Hematopoietic multipotent progenitor cell treated with erythropoietin and hydrocortisone succinate and interleukin-3 and kit ligand, for 6 days (in vitro differentiated cells): Measurements from ENCODE around the gene POMGNT1.

Experiments
- DNase-seq: peaks from one replicate; pipeline ENCODE4 v3.0.0-alpha.2; 2015

Gene POMGNT1

DNA sequence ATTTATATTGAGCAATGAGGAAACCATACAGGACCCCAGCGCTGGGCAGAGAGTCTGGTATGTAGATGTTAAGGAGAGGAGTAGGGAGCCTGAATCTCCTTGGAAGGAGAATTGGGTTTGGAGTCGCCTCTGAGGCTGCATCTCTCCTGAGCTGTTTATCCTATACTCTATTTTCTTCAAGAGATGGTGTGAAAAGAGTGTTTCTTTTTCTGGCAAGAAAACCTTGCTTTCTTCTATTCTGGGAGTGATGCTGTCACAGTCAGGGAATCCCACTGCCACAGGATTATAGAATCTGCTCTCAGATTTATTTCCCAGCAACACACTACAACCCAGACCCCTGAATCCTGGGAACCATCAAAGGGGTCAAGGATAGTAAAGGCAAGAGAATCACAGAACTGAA, 8.2 kb upstream of the POMGNT1 start:
- no peak for DNase-seq

DNA sequence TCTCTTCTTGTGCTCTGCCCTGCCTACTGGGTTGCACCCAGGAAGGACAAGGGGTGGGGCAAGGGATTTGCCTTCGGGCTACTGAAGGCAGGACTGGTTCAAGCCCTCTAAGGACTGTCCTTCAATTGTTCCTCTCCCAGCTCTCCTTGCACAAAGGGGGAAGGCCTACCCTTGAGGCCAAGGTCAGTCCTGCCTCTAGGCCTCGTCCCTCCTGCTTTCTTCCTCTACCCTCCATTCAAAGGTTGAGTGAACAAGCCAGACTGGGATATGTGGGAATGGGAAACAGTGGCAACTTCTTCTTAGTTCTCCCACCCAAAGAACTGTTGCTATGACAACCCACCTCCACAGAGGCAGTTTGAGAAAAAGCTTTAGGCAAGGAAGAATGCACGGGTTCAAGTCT, 7.6 kb upstream of the POMGNT1 start:
- no peak for DNase-seq

DNA sequence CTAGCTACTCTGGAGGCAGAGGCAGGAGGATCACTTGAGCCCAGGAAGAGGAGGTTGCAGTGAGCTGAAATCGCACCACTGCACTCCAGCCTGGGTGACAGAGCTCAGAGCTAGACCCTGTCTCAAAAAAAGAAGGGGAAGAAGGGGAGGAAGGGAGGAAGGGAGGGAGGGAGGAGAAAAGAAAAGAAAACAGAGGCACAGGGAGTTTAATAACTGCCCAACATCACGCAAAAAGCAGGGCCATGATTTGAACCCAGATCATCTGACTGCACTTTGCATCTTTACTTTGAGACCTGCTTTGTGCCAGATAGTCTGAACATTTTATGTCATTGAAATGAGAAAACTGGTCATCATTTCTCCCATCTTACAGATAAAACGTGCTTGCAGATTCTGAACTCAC, 6.9 kb upstream of the POMGNT1 start:
- DNase-seq: no peak

DNA sequence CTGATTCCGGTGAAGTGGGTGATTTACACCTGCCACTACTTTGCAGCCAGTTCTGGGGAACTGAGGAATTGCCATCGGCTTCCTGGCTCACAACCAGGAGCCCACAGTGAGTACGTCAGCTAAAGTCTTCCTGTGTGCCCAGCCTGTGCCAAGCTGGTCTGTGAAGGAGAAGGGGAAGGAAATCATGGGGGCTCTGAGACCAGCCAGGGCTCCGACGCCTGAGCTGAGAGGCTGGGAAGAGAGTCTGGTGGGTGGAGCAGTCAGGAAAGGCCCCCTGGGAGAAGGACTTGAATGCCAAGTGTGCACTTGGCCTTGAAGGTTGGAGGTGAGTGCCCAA, 6.1 kb upstream of the POMGNT1 start:
- no peak for DNase-seq

DNA sequence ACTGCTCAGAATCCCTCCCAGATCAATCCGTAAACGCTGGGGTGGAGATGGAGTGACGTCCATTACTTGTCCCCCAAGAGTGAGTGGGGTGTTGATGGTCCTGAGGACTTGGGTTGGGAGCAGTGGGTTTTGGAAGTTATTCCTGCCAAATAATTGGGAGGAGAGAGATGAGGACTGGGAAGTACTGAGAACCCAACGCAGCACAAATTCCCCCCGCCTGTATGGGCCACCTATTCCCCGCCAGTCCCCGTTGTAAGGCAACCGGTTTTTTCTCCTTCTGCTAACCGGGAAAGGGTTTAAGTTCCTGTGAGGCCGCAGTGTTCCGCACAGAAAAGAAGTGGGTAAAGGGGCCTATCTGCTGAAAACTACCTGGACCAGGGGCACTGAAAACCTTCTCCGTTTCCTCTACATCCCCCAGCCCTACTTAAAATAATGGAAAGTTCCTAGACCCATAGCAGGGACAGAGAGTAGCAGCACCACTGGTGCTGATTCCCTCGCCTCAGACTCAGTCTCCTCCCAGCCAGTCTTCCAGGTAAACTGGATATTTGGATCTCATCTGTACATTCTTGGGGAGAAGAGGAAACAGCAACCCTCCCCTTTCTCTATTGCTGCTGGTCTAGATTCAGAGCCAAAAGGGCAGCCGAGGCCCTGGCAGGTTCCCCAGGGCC, 5.6 kb upstream of the POMGNT1 start:
- no peak for DNase-seq

DNA sequence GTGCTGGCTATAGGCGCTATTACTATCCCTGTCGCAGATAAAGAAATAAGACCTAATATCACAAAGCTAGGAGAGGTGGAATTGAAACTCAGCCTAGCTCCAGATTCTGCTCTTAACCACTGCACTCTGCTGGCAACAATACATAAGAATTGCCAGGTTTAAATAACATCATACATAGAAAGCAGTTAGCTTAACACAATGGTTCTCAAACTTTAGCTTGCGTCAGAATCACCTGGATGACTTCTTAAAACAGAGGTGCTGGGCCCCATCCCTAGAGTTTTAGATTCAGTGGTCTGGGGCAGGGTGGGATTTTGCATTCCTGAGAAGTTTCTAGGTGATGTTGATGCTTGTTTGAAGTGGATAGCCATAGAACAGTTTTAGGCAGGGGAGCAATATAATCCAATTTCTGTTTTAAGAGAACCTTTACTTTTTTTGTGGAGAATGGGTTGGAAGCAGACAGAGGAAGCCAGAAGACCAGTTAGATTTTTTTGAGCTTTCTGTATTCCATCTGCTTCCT, 1.1 kb upstream of the POMGNT1 start:
- DNase-seq: peak; percentile 35

DNA sequence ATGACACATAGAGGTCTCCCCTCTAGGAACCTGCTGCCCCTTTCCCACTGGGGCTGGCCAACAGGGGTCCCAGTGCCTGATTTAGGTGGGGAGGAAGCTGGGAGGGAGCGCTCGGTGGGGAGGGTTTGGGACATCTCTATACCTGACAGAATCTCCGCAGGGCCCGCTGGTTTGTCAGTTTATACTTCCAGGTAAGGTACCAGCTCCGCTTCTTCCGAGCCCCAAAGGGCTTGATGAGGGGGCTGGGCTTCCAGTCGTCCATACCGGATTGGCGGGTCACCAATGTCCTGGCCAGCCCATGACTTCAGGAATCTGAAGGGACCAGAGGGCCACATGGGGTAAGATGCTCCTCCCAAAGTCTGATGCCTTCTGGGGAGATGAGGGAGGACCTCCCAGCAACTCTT, 672 bp downstream of the POMGNT1 start:
- DNase-seq: no peak

DNA sequence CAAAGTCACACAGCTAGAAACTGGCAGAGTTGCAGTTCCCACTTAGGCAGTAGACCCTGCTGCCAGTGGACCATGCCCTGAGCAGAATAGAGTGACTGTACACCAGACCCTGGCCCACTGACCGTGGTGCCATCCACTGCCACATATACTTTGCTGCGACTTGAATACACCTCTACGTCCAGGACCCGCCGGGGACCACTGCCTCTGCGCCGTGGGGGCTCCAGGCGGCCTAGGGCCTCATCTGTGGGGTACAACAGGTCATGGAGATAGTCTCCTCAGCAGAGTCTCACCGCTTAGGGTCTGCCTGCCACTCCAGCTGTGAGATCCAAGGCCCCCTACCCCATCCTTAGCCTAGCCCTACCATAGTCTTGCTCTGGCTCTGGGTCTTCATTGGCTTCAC, 1.6 kb downstream of the POMGNT1 start:
- no peak for DNase-seq

DNA sequence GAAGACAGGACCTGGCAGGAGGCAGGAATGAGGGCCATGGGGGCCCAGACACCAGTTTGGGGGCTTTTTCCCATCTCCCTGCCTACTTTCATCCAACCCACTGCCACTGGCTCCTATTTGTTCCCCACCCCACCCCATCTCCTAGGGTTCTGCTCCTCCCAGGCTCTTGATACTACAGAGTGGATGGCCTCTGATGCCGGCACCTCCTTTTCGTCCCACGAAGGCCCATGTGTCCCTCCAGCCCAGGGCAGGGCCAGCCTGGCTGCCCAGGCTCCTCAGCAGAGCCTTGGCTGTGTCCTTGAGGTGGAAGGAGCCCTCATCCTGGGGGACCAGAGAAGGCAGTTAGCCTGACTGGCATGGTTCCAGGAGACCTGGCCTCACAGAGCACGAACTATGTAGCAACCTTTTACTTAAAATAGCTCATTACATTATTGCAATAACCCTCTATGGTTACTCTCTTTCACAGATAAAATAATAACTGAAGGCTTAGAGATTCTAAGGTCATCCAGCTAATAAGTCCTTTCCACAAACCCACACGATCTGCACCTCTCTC, 3.5 kb downstream of the POMGNT1 start:
- DNase-seq: no peak

DNA sequence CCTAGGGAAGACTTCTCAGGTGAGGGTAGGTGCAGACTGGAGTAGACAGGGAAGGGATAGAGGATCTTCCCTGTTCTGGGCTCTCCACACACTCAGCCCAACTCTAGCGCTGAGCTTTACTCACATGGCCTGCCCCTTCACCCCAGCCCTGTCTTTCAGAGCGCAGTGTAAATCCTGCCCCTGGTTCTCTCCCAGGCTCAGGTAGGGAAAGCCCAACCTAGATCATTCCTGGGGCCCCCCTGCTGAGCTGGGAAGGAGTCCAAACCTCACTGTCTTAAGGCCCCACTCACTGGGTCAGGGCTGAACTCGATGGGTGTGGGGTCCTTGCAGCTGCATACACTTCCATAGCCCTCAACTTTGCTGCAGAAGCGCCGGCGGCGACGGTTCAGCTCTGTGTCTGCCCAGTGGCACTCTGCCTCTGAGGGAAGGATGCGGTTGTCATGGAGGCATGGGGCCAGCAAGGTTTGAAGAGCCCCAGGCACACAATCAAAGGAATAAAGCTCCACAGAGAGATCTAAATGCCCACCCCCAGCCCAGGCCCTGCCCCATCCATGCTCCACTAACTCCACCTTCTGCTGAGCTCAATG, 4.2 kb downstream of the POMGNT1 start:
- no peak for DNase-seq

DNA sequence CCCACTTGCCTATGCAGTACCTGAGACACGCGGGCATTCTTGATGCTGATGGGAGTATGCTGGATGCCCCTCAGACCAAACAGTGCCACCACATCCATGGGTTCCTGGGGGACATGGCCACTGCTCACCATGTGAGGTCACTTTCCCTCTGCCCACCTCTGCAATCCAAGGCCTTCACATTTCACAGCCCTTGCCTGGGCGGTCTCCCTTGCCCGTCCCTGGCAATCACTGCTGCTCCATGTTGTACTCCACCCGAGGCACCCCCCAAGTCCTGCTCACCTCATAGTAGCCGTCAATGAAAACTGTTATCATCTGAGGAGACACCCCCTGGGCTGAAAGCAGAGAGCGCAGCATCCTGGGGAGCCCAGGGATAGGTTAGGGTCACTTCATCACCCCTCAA, 4.9 kb downstream of the POMGNT1 start:
- no peak for DNase-seq

DNA sequence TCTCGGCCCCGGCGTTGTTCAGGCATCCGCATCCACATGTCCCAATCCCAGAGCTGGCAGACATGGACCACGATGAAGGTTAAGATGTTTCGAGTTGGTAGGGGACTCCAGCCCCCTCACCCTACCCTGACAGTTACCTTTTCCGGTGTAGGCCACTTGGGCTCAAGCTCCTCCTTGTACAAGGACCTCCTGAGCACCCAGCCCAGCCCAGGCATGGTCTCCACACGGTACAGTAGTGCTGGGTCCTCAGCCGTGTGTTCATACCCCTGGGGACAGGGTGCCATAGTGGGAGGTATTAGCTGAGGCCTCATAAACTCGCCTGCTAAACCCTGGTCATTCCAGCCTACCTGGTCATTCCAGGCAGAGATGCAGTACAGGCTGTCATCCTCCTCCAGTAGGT, 6.1 kb downstream of the POMGNT1 start:
- DNase-seq: no peak

DNA sequence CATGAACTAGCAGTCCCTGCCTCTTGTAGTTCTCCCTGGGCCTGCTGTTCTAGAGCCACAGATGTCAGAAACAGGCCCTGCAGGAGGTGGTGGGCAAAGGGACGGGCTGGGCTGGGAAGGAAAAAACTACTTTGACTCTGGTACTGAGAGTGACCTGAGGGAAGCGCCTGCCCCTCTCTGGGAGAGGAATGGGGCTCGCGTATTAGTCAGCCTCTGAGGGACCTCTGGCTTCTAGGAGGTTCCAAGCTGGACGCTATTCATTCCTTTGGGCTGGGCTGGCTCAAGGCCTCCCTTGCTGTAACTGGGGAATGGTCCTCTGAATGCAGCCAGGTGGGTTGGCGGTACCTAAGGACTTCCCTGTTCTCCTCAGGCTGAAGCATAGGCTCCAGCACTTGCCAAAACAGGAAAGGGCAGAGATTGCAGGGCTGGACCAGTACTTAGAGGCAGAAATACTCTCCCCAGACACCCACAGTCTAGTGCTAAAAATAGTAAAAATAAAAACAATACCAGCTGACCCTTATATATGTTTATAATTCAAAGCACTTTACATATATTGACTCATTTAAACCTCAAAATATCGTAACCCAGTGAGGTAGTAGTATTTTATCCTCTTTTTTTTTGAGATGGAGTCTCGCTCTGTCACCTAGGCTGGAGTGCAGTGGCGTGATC, 7.1 kb downstream of the POMGNT1 start:
- no peak for DNase-seq

DNA sequence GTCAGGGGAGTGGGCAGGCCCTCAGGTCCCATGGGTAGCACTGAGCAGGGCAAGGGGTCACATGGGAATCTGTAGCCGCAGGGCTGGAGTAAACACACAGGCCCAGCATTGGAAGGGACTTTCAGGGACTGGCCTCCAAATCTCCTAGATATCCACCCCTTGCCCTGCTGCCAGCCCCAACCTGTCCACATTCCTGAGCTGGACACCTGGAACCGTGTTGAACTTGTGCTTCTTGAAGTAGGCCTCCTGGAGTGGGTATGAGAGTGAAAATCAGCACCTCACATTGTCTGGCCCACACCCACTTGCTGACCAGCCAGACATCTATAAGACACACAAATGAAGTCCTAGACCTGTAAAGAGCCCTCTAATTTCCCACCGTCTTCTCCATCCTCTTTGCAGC, 7.7 kb downstream of the POMGNT1 start:
- DNase-seq: no peak

DNA sequence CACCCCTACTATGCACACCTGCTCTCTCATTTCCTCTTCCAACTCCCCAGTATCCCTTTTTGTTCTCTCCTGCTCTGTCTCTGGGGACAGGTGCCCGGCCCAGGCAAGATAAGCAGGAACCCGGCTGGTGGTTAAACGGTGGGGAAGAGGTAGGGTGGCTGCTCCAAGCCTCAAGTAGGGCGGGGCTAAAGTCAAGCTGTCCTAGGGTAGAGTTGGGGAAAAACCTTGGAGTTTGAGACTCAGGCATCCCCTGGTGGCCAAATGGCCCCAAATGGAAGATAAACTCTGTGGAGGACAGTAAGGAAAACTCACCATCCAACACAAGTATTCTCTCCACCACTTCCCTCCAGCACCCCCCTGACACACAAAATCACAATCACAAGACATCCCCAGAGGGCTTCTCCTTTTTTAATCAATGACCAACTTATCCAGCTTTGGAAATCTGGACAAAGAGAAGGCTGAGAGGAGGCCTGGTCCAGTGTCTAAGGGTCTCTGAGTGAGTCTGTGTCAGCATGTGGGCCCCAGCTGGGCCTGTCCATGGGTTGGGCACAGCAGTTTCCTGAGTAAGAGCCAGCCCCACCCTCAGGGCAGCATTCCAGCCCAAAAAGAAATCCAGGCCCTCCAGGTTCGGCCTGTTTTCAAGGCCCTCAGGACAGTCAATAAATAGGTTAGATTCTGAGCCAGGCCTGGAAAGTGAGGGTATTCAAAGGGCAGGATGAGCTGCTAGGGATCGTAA, 9.8 kb downstream of the POMGNT1 start:
- no peak for DNase-seq

DNA sequence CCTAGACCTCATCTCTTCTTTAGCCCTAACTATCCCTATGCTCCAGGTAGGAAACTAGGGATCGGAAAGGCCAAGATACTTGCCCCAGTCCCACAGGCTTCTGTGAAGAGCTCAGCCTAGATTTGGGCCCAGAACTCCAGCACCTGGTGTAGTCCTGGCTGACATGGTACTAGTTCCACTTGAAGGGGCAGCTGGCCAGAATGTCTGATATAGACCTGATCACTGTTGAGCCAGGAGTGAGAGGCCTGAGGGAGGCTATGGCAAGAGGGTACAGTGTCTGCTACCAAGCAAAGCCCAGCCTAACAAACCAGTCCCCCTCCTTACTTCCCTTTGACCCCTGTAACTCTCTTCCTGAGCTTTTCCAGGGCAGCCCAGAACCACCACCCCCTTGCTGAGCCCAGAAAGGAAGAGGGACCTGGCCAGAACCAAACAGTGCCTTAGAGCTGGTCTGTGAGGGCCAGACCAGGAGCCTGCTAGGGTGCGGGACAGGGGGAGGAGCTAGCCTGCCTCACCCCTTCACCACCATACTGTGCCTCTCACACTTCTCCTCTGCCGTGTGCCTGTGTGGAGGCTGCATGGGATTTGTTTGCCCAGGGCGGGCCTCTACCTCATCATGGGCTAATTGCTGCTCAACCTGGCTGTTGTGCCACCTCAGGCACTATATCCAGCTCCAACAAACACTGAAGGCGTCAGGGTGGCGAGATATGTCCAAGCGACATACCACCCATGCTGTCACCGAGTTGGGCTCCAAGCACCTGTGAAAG, 10.9 kb downstream of the POMGNT1 start:
- no peak for DNase-seq

DNA sequence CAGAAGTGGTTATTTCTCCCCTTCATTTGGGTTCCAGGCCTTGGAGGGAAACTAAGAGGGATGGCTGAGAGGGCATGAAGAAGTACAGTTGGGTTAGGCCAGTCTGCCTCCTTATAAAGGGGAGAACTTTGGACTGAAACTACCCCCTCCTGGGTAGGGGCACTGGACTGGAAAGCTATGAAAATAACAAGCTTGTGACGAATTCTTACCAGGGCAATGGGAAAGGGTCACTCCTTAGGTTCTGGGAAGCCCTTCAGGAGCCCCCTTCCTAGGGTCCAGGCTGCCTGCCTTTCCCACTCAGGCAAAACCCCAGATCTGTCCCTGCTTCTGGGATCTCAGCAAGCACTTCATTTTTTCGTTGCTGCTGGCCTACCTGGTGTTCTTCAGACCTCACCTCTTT, 12.2 kb downstream of the POMGNT1 start:
- no peak for DNase-seq

DNA sequence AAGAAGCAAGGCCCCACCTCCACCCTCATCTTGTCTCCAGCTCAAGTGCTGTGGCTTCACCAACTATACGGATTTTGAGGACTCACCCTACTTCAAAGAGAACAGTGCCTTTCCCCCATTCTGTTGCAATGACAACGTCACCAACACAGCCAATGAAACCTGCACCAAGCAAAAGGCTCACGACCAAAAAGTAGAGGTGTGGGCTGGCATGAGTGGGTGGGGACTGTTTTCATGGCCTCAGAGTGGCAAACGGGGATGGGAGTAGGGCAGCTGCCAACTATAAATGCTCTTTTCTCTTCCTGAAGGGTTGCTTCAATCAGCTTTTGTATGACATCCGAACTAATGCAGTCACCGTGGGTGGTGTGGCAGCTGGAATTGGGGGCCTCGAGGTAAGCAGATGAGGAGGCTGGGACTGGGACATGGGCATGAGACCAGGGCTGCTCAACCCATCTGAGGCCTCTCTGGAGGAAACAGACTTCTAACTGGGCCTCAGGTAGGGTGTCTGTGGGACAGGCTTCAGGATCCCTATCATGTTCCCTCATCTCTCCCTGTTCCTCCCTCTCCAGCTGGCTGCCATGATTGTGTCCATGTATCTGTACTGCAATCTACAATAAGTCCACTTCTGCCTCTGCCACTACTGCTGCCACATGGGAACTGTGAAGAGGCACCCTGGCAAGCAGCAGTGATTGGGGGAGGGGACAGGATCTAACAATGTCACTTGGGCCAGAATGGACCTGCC, 13.1 kb downstream of the POMGNT1 start:
- no peak for DNase-seq

DNA sequence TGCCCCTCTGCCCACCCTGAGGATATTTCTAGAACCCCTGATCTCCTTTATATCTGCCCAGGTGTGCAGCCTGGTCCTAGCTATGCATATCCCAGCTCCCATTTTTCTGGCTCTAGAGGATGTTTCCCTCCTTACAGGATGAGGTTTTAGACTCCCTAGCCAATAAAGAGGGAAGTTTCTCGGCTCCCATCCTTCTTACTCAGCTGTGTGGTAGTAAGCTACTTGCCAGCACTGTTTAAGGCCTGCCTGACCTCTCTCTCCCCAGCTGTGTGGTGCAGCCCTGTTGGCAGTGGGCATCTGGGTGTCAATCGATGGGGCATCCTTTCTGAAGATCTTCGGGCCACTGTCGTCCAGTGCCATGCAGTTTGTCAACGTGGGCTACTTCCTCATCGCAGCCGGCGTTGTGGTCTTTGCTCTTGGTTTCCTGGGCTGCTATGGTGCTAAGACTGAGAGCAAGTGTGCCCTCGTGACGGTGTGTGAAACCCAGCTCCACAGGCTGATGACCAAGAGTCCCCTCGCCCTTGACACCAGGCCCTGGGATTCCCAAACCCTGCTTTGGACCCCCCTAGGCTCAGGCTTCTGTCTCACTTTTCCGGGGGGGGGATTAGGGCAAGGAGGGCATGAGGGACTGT, 14.2 kb downstream of the POMGNT1 start:
- DNase-seq: peak; percentile 52

DNA sequence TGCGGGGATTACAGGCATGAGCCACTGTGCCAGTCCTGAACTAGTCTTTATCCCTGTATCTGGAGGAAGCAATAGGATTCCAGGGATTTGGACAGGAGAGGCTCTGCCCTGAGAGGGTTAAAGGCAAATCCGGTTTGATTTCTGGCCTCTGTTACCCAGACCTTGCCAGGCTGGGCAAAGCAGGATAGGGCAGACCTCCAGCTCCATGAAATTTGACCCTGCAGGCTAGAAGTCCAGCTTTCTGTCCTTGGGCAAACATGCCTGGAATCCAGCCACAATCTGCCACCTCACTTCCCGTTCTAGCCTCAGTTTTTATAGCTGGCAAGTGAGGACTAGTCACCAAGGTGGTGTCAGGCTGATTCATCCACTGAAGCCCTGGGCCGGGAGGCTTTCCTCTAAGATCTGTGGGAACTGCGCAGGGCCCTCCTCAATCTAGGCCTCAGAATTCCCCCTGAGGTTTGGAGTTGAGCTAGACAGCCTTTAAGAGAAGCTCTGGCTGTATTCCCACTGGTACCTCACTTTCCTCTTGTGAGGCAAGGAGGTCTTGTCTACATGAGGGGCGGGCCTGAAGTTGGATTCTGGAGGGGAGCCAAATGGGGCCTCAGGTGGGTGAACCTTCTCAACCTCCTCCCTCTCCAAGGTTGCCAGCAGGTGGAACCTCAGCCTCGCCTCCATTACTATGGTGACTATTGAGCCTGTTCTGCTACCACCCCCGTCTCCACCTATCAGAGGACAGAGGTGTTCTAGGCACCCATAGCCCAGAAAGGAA, 15.0 kb downstream of the POMGNT1 start:
- no peak for DNase-seq
